Upper lobe of right lung (tissue), 1 donor: Measurements from ENCODE around the gene RERE. TPM values are rescaled to one million over a fixed set of nuclear protein-coding genes. Genes with fewer than 3 reads are reported as not detected.
"Not testable (repeated sequence)": the region's sequence is repeated elsewhere in the genome, so short reads cannot be mapped to it uniquely, and the experiment has no call there.

Source experiments
- ATAC-seq: fragments of 200-7000 bp; cut with Tn5 transposase; one replicate; pipeline ENCODE4 v1.9.1; 2020; ENCODE audit warnings: mild to moderate bottlenecking, moderate library complexity
- DNase-seq: peaks from one replicate; pipeline ENCODE4 v3.0.0-alpha.2; 2020
- H3K27ac ChIP-seq: fragments of 200-600 bp; one replicate; pipeline ENCODE4 v1.8.0; 2022
- H3K27me3 ChIP-seq: fragments of 200-600 bp; one replicate; pipeline ENCODE4 v1.8.0; 2022; ENCODE audit warnings: mild to moderate bottlenecking
- H3K36me3 ChIP-seq: fragments of 200-600 bp; one replicate; pipeline ENCODE4 v1.8.0; 2022
- H3K4me1 ChIP-seq: fragments of 200-600 bp; one replicate; pipeline ENCODE4 v1.8.0; 2022
- H3K4me3 ChIP-seq: fragments of 200-600 bp; one replicate; pipeline ENCODE4 v1.8.0; 2022; ENCODE audit warnings: mild to moderate bottlenecking
- H3K9me3 ChIP-seq: fragments of 200-600 bp; one replicate; pipeline ENCODE4 v1.8.0; 2022
- intact Hi-C: fragments of 100-400 bp; cut with DNase I; formaldehyde crosslinking; loops from one replicate; pipeline ENCODE4 v1.11.0; 2022
- total RNA-seq: library from RNA; stranded (reverse); fragmentation: NEBNext Ultra II Directional; extraction: Animal tissue kit (Norgen Biotek cat#: 25700); gene quantifications from one replicate; pipeline ENCODE4 v1.2.1, GENCODE V29; 2021
- TF ChIP-seq, protein P1 (sequence below): fragments of 200-600 bp; IDR thresholded peaks from one replicate; pipeline ENCODE4 v1.8.0; 2022; ENCODE audit warnings: antibody characterized with exemption
- donor health status: DM: no; HTN: yes; CAD: no; lungs with severe emphysema.

RERE gene
- total RNA-seq, 1 donor from 2014 or later = 99.6 TPM

- H3K9me3 ChIP-seq = no peaks in the 10 kb centered on the region
- no peaks in the 10 kb centered on the region for H3K27me3 ChIP-seq
- no peak overlapping the region for H3K27ac ChIP-seq
- DNase-seq = no peak
- TF ChIP-seq, protein P1, sequence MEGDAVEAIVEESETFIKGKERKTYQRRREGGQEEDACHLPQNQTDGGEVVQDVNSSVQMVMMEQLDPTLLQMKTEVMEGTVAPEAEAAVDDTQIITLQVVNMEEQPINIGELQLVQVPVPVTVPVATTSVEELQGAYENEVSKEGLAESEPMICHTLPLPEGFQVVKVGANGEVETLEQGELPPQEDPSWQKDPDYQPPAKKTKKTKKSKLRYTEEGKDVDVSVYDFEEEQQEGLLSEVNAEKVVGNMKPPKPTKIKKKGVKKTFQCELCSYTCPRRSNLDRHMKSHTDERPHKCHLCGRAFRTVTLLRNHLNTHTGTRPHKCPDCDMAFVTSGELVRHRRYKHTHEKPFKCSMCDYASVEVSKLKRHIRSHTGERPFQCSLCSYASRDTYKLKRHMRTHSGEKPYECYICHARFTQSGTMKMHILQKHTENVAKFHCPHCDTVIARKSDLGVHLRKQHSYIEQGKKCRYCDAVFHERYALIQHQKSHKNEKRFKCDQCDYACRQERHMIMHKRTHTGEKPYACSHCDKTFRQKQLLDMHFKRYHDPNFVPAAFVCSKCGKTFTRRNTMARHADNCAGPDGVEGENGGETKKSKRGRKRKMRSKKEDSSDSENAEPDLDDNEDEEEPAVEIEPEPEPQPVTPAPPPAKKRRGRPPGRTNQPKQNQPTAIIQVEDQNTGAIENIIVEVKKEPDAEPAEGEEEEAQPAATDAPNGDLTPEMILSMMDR = no peak
- intact Hi-C loops = no loop called here
- no peak for ATAC-seq
- peaks cover 62% of the 10 kb centered on the region for H3K4me1 ChIP-seq
- H3K4me3 ChIP-seq = no peak overlapping the region
- peaks cover 4% of the 10 kb centered on the region for H3K36me3 ChIP-seq
Measured at GRCh38 chr1:8384088-8384487, 433.4 kb downstream of the RERE start.

- TF ChIP-seq, protein P1 = no peak
- H3K4me1 ChIP-seq = peaks cover 70% of the 10 kb centered on the region
- no peak for DNase-seq
- peak; percentile 22 for ATAC-seq
- no peaks in the 10 kb centered on the region for H3K9me3 ChIP-seq
- intact Hi-C loops = no loop called here
- no peak overlapping the region for H3K4me3 ChIP-seq
- H3K27ac ChIP-seq = no peak overlapping the region
- no peaks in the 10 kb centered on the region for H3K27me3 ChIP-seq
- H3K36me3 ChIP-seq = no peaks in the 10 kb centered on the region
Measured at GRCh38 chr1:8382608-8383505, 434.6 kb downstream of the RERE start.

DNA sequence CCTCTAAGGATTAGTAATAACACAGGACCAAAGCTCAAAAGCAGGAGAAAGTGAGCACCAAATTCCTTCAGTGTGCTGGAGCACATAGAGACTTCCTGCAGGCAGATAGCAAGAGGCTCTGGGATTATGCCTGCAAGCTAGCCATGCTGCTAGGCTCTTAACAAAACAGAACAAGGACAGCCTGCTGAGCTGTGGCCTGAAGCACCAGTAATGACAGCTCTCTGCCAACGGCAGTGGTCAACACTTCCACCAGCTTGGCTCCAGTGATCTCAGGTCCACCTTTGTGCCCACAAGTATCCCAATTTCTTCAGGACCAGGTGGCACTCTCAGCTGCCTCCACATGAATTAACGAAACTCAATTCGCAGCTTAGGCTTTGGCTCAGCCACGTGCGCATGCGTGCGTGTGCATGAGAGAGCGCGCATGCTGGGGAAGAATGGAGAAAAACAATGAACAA lies 435.4 kb downstream of the RERE start:
- TF ChIP-seq, protein P1 = no peak
- H3K36me3 ChIP-seq = no peaks in the 10 kb centered on the region
- DNase-seq (no peak), ATAC-seq (peak; percentile 17)
- intact Hi-C loops = no loop called here
- H3K4me1 ChIP-seq = peaks cover 77% of the 10 kb centered on the region
- H3K27me3 ChIP-seq = no peaks in the 10 kb centered on the region
- H3K9me3 ChIP-seq = no peaks in the 10 kb centered on the region
- no peak overlapping the region for H3K27ac ChIP-seq
- no peak overlapping the region for H3K4me3 ChIP-seq

- TF ChIP-seq, protein P1 = no peak
- Histone ChIP-seq H3K36me3 (no peaks in the 10 kb centered on the region), H3K27ac (no peak overlapping the region), H3K4me3 (no peak overlapping the region), H3K9me3 (no peaks in the 10 kb centered on the region), H3K4me1 (peaks cover 80% of the 10 kb centered on the region), H3K27me3 (no peaks in the 10 kb centered on the region)
- ATAC-seq = no peak
- DNase-seq = no peak
- intact Hi-C loops = no loop called here
Measured at GRCh38 chr1:8381618-8382017, 435.8 kb downstream of the RERE start.

DNA sequence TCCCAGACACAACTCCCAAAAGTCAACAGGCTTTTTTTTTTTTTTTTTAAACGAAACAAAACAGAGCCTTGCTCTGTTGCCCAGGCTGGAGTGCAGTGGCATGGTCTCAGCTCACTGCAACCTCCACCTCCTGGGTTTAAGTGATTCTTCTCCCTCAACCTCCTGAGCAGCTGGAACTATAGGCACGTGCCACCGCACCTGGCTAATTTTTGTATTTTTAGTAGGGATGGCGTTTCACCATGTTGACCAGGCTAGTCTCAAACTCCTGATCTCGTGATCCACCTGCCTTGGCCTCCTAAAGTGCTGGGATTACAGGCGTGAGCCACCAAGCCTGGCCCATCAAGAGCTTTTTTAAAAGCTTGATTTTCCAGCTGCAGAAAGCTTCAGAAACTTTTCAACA lies 437.1 kb downstream of the RERE start:
- peaks cover 80% of the 10 kb centered on the region for H3K4me1 ChIP-seq
- not testable (repeated sequence) for H3K27ac ChIP-seq

GRCh38 chr1:8379513-8380186 lies 437.8 kb downstream of the RERE start:
- peak overlapping the region; percentile 80 for H3K27ac ChIP-seq
- H3K27me3 ChIP-seq = no peaks in the 10 kb centered on the region
- intact Hi-C loops = no loop called here
- ATAC-seq (no peak), DNase-seq (no peak)
- no peaks in the 10 kb centered on the region for H3K36me3 ChIP-seq
- H3K4me1 ChIP-seq = peaks cover 83% of the 10 kb centered on the region
- H3K4me3 ChIP-seq = no peak overlapping the region
- TF ChIP-seq, protein P1 = no peak
- no peaks in the 10 kb centered on the region for H3K9me3 ChIP-seq

More for the DNA sequence above, 437.1 kb downstream of the RERE start:
- H3K27me3 ChIP-seq, H3K4me3 ChIP-seq, ATAC-seq, DNase-seq, H3K36me3 ChIP-seq, H3K9me3 ChIP-seq, intact Hi-C loops: not testable (repeated sequence)
